Measurements from ENCODE around the gene SLC25A33.
"Not testable (repeated sequence)": the region's sequence is repeated elsewhere in the genome, so short reads cannot be mapped to it uniquely, and the experiment has no call there.

The SLC25A33 gene

DNA sequence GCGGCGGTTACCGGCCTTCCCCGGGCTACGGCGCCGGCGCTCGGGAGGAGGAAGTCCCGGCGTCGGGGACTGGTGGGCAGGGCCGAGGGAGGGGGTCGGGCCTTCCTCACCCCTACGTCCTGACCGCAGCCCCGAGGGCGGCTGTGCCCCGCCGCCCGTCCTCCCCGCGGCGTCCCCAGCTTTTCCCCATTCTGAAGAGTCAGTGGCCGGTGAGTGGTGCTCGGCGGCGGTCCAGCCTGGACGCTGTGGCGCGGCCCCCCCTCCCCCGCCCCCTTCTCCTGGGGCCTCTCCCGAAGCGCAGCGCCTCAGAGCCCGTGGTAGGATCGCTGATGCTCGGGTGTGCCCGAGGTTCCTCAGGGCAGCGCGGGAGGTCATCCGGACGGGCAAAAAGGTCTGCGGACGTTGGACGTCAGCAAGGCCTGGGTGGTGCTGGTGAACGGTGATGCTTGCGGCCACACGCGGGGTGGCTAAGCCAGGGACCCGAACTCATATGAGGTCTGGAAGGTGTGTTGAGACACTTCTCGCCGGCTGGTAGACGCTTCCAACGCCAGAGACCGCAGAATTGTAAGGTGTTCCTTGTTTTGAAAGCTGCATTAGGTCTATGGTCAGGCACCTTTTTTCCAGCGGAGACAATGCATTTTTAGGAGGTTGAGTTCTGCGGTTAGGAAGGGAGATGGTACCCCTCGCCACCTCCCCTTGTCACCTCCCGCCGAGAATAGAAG is 725 bp downstream of the SLC25A33 start:
- DNase-seq = peak; percentile 35

DNA sequence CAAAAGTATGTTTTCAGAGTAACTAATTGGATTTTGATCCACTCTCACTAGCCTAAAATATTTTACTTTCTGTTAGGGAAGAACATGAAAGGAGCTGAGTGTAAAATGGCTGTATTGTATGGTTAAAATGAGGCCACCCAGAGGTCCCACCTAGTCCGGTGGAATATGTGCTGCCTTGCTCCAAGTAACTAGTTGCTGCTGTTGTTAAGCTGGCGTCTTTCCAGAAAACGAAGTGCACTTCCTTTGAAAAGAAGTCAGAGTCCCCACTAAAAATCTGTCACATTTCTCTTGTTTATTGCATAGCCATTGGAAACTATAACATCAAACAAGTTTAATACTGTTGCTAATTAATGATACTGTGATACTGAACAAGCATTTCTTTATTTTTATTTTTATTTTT is 3.2 kb downstream of the SLC25A33 start:
- no peak for DNase-seq

DNA sequence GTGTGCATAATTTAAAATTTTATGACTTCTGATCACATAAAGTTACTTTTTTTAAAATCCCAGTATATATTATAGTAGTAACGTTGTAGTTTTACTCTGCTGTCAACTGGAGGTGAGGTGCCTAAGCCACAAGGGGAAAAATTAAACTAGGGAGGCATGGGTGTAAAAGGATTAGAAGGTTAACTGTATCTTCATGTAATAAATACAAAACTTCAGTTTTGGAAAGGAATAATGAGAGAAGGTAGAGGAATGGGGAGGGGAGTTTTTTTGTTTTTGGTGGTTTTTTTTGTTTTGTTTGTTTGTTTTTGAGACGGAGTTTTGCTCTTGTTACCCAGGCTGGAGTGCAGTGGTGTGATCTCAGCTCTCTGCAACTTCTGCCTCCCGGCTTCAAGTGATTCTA is 5.7 kb downstream of the SLC25A33 start:
- DNase-seq = no peak

DNA sequence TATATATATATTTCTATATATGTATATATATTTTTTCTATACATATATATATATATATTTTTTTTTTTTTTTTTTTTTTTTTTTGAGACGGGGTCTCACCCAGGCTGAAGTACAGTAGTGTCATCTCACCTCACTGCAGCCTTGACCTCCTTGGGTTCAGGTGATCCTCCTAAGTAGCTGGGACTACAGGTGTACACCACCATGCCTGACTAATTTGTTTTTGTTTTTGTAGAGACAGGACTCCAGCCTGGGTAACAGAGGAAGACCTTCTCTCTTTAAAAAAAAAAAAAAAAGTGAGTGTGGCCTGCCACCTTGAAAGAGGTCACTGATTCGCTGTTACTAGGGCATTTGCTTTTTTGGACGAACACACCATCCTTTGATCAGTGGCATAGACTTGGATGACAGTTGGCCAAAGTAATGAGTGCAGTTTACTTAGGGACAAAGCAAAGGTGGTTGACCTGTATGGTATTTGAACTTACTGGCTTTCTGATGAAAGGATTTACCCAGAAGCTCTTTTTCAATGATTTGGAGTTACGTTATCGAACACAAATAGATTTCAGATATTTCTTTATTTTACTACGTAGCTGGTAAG is 10.8 kb downstream of the SLC25A33 start:
- no peak for DNase-seq

DNA sequence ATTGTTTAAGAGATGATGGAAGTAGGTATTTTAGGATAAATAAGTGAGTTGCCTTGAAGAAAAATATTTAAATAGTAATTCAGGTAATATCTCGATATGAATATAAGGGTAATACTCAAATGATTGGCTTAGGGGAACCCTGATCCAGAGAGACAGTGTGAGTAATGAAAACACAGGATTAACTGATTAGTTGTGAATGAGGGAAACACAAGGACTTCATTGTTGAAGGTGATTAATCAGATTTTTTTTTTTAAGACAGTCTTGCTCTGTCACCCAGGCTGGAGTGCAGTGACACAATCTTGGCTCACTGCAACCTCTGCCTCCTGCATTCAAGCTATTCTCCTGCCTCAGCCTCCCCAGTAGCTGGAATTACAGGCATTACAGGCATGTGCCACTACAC is 12.7 kb downstream of the SLC25A33 start:
- no peak for DNase-seq

DNA sequence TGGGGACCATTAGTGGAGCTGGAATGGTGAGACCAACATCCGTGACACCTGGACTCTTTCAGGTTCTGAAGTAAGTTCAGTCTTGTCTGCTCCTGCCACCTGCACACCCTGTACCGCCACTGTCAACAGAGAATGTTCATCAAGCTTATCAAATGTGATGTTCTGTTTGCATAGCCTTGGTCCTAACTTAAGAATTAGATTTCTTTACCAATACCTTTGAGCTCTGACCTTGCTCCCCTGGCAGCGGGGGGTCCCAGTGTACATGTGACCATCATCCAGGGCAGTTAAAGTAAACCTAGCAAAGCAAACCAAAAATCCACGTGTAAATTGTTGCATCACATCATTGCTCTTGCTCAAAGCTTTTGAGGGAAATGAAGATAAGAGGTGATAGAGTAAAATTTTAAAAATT is 14.5 kb downstream of the SLC25A33 start:
- no peak for DNase-seq

DNA sequence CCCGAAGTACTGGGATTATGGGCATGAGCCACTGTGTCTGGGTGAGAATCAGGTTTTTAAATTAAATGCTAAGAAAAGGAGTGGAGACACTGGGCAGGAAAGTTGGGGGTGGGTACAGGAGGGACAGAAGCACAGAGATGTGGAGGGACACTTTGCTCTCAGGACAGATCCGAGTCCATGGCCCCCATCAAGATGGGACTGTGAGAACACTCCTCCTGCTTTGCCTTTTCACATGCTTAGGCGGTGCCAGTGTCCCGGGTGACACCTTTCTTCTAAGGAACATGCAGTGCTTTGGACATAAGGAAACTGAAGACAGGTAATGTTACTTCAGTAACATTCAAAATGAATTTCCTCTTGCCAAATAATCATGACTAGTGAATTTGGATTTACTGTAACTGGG is 16.7 kb downstream of the SLC25A33 start:
- DNase-seq = no peak

DNA sequence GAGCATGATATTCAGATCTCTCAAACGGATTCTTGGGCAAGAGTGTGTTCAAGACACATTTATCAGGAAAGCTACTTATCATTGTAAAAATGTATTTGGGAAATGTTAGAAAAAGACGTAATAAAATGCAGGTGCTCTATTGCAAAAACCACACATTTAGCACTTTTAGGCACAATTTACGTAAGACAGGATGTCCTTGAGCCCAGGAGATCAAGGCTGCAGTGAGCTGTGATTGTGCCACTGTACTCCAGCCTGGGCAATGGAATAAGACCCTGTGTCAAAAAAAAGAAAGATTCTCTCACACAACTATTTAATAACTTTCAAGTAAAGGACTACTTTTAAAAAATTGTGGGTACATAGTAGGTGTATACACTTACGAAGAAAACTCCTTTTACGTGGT is 18.4 kb downstream of the SLC25A33 start:
- no peak for DNase-seq

DNA sequence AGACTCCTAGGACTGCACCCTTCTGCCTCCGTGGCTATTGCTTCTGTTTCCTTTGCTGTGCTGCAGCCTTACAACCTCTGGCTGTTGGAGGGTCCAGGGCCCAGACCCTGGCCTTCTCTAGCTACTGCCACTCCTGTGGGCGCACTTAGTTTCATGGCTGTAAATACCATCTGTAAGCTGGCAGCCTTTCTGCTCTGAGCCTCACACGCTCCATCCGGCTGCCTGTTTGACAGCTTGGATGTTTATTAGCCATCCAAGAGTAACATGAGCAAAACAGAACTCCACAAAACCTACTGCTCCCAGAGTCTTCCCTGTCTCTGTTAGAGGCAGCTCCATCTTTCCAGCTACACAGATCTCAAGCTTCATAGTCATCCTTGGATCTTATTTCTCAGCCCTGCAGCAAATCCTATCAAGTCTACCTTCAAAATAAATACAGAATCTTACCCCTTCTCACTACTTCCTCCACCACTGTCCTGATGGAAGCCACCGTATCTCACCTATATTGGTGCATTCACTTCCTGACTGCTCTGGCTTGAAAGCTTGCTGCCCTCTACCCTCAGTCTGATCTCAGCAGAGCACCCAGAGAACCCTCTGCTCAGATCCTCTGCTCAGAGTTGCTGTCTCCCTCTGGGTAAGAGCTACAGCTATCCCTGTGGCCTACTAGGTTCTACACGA is 19.1 kb downstream of the SLC25A33 start:
- DNase-seq = no peak

DNA sequence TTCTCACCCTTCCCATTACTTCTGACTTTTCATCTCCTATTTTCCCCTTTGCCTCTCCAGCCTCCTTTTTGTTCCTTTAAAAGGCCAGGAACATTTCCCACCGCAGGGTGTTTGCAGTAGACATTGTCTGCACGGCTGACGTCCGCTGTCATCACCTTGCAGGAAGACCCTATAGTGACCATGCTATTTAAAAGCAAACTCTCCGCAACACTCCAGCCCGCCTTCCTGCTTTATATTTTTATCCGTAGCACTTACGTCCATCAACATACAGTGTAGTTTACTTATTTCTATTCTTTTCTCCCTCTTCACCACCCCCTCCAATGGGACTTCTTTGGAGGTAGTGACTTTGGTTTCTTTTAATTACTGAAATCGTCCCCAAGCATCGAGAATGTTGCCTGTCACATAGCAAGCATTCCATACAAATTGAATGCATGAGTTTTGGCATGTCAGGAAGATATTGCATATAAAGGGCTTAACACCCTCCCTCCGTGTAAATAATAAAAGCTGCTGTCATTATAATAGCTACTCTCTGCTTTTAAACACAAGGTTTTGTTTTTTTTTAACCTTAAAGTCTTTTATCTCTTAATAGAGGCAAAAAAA is 19.8 kb downstream of the SLC25A33 start:
- no peak for DNase-seq

DNA sequence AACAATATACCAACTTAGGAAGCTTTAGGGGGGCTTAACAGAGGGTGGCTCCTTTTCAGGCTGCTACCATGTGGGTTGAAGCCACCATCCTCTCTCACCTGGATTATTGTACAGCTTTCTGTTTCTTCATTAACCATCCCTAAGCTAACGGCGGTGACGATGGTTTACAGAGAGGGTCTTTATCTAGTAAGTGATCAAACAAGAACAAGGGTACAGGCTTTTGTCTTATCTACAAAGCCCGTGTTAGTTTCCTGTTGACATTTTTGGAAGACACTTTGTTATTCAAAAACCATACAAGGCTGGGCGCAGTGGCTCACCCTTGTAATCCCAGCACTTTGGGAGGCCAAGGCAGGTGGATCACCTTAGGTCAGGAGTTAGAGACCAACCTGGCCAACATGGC is 20.4 kb downstream of the SLC25A33 start:
- DNase-seq = no peak

DNA sequence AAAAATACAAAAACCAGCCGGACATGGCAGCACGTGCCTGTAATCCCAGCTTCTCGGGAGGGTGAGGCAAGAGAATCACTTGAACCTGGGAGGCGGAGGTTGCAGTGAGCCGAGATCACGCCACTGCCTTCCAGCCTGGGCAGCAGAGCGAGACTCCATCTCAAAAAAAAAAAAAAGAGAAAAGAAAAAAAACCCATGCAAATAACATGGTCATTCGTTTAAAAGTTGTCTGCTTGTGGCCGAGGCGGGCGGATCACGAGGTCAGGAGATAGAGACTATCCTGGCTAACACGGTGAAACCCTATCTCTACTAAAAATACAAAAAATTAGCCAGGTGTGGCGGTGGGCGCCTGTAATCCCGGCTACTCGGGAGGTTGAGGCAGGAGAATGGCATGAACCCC is 20.8 kb downstream of the SLC25A33 start:
- not testable (repeated sequence) for DNase-seq

DNA sequence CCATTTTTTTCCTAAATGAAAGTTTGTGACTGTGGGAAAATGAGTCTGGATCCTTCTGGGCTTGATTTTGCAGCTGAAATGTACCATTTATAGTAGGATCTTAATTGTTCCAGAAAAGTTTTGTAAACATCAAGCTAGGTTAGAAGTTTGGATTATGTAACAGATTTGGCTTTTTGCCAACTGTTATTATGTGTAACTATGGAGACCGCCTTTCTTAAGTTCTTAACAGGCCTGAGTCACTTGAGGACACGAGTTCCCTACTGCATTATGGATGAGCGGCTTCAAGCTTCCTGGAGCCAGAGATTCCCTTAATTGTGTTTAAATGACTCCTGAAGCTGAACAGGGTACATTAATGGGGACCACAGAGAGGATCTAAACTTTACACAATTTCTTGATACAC is 22.2 kb downstream of the SLC25A33 start:
- no peak for DNase-seq

DNA sequence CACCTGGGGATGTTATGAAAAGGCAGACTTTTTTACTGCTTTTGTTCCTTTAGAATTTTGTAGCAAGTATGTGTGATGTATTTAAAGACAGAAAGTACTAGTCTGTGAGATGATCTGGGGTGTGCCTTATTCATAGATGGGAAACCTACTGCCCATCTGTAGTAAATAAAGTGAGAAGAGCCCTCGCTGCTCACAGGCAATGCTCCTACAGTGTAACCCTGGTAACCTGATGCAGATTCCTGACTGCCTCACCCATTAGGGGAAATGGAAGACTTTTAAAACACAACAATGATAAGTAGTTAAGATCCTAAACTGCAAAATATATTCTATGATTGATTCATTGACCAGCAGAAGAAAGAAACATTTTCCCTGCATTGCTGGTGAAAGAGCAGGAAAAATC is 30.0 kb downstream of the SLC25A33 start:
- DNase-seq = no peak

DNA sequence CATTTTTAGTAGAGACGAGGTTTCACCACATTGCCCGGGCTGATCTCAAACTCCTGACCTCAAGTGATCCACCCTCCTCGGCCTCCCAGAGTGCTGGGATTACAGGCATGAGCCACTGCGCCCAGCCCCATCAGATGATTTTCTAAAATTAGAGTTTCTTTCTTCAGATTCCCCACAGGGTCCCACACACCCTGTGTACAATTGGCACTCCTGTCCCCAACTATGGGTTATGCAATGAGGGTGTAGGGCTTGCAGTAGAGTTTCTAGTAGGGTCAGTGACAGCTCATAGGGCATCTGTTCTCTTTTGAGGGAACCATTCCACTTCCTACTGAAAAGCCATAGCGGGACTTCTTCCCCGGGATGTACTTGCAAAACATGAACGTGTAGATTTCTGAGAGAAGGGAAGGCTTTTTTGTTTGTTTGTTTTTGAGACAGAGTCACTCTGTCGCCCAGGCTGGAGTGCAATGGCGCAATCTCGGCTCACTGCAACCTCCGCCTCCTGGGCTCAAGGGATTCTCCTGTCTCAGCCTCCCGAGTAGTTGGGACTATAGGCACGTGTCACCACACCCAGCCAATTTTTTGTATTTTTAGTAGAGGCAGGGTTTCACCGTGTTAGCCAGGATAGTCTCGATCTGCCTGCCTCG is 31.7 kb downstream of the SLC25A33 start:
- not testable (repeated sequence) for DNase-seq

DNA sequence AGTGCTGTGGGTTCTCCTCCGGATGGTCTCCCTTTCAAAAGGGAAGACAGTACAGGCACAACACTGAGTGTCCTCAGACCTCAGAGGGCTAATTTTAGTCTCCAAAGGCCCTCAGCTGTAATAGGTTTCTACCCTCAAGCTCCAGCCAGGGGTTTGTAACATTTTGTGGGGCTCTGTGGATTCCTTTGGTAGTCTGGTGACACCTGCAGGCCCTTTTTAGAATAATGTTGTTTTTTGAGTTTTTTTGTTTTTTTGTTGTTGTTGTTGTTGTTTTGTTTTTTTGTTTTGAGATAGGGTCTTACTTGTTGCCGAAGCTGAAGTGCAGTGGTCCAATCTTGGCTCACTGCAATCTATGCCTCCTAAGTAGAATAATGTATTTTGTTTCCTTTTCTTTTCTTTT is 34.5 kb downstream of the SLC25A33 start:
- no peak for DNase-seq

DNA sequence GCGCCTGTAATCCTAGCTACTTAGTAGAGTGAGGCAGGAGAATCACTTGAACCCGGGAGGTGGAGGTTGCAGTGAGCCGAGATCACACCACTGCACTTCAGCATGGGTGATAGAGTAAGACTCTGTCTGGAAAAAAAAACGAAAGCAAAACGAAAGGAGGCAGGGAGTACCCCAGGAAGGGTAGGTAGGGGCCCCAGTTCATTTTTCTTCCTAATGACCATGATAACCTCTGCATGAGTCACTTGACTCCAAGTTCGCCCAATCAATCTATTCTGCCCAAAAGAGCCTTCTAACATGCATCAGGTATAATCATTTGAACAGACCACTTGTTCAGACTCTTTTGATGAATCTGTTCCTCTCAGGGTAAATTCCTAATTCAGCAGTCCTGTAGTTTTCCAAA is 36.2 kb downstream of the SLC25A33 start:
- DNase-seq = no peak

DNA sequence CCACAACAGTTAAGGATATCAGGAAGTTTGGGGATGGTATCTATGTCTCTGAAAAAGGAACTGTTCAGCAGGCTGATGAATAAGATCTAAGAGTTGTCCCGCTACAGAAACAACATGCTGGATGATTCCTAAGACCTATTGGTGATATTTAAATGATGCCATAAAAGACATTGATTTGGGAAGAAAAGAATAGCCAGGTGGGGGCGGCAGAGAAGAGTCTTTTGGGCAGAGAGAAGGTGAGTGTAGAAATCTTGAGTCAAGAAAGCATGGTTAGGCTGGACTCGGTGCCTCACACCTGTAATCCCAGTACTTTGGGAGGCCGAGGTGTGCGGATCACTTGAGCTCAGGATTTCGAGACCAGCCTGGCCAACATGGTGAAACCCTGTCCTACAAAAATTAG is 37.6 kb downstream of the SLC25A33 start:
- no peak for DNase-seq

DNA sequence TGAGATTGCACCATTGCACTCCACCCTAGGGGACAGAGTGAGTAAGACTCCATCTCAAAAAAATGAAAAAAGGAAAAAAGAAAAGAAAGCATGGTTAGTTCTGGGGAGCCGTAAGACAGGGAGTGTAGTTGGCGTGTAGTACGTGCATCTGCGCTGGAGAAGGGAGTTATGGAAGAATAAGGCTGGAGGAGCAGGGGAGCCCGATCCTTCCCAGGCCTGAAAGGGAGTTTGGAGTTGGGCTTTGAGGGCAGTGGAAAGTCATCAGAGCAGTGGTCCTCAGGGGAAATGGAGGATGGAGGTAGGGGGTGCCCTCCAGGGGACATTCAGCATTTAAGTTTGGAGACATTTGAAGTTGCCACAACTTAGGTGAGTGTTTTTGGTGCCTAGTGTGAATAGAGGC is 38.2 kb downstream of the SLC25A33 start:
- DNase-seq = no peak

DNA sequence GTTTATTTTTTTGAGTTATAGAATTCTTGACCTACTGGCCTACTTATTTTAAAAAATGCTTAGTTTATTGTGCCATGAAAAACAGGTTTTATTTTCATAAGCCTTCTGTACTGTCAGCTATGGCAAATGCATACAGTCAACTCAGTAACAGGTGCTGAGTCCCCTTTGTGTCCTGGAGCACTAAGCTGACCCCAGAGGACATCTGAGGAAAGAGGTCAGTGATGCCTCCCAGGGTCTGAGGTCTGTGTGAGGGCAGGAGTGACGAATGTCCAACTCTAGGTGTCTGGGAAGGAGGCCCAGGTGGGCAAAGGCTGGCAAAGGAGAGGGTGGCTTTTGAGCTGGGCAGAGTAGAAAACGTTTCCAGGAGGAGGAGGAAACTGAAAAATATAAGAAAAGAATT is 41.7 kb downstream of the SLC25A33 start:
- DNase-seq = no peak

DNA sequence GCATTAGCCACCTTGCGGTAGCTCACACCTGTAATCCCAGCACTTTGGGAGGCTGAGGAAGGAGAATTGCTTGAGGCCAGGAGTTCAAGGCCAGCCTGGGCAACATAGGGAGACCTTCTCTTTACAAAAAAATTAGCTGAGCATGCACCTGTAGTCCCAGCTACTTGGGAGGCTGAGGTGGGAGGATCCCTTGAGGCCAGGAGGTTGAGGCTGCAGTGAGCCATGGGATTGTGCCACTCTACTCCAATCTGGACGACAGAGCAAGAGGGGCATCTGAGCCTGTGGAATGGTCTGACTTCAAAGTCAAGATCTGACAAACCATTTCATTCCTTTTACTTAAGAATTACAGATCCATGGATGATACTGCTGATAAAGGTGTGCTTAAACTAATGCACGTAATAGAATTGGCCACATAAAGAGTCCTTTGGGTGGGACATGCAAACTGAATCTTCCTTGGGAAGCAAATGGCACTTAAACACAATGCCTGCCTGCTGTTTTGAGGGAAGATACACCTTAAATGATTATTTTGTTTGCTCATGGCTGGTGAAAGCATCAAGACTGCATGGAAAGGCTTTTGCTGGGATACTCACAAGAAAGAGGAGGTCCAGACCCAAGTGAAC is 47.0 kb downstream of the SLC25A33 start:
- DNase-seq = no peak

DNA sequence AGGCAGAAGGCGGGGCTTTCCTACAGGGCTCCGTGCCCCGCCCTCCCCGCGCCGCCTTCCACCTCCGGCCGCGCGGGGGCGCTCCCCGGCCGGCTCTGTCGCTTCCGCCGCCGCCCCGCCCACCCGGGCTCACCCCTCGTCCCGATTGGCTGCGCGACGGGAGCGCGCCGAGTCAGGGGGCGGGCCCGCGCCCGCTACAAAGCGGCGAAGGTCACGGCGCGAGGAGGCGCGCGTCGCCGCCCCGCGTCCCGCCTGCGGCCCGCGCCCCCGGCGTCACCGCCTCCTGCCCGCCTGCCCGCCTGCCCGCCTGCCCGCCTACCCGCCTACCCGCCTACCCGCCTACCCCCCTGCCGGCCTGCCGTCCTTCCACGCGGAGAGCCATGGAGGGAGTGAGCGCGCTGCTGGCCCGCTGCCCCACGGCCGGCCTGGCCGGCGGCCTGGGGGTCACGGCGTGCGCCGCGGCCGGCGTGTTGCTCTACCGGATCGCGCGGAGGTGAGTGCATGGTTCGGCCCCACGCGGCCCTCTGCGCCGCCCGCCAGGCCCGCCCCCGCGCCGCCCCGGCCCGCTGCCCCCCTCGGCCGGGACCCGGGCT is 49.4 kb downstream of the SLC25A33 start, which contains the start of gene TMEM201:
TMEM201 (plus strand) TSS at position 361 of the 593 bp plus-strand sequence; CDS start at position 381, 20 bp downstream.
- peak; percentile 94 for DNase-seq

All from activated CD4-positive, alpha-beta T cell treated with anti-CD3 and anti-CD28 coated beads, Interleukin-2, amount 50 U/mL, for 16 hours (primary cell).